Adrenal gland (tissue), 5 donors: Measurements from ENCODE around the gene EXOC3L2.

Source experiments
- CTCF ChIP-seq, 6 experiments: fragments of 450-650 bp in 4 of 6; fragments of 200-600 bp in 2 of 6; sonication (generic) in 1 of 6; IDR thresholded peaks; 1 replicate in 5 of 6; 2 replicates in 1 of 6; pipeline versions ENCODE4 v1.5.1 to v1.8.0; 2016 to 2021; ENCODE audit warnings: antibody characterized with exemption in 6 of 6, mild to moderate bottlenecking in 2 of 6, moderate library complexity in 1 of 6
- POLR2A ChIP-seq, 2 donors: fragments of 450-650 bp; IDR thresholded peaks; one replicate each; pipeline ENCODE4 v1.6.1; 2017; ENCODE audit warnings: antibody characterized with exemption in 2 of 2, mild to moderate bottlenecking in 2 of 2, moderate library complexity in 1 of 2
- donor health status: DM: no; HTN: no; CAD: no.

GRCh38 chr19:45217957-45218334 is 27.3 kb downstream of the EXOC3L2 start:
- TF ChIP-seq CTCF (IDR thresholded peaks at IDR 0.05) (no peak), POLR2A (IDR thresholded peaks at IDR 0.05) (no peak)
